ENCODE data around the gene EPHA7. TPM values are rescaled to one million over a fixed set of nuclear protein-coding genes. Genes with fewer than 3 reads are reported as not detected.

Gene EPHA7
- total RNA-seq, 2 donors from 2014 or later, result 2.5 to 5.5 TPM

- H3K9me3 ChIP-seq (ENCODE audit: control insufficient read depth, low read length), result no peaks in the 10 kb centered on the region
- Mint-ChIP-seq H3K27me3 (ENCODE audit: insufficient read depth) (peaks cover 49% of the 10 kb centered on the region), H3K36me3 (ENCODE audit: low read depth) (no peaks in the 10 kb centered on the region), H3K4me1 (peaks cover 16% of the 10 kb centered on the region), H3K9me3 (no peaks in the 10 kb centered on the region), H3K4me3 (peak overlapping the region; percentile 72), H3K27ac (no peak overlapping the region)
- peak overlapping the region; percentile 27 for H3K27ac ChIP-seq (ENCODE audit: low read depth, low read length)
- H3K36me3 ChIP-seq (ENCODE audit: control insufficient read depth, insufficient read depth, low read length), result no peaks in the 10 kb centered on the region
- peaks cover 37% of the 10 kb centered on the region for H3K27me3 ChIP-seq (ENCODE audit: control insufficient read depth, insufficient read depth, low read length, poor library complexity, severe bottlenecking)
- H3K4me3 ChIP-seq (ENCODE audit: low read length), result peak overlapping the region; percentile 96
- H3K9ac ChIP-seq (ENCODE audit: extremely low read depth, low read length, poor library complexity, severe bottlenecking), result no peak overlapping the region
- 0 to 3% methylated on average over 8 to 27 of the region's 27 CpGs for WGBS, 2 experiments (ENCODE audit: insufficient coverage in 1 of 2, insufficient read length in 1 of 2)
- DNase-seq, result peak; percentile 63
- peak; percentile 58 for TF ChIP-seq CTCF (conservative IDR thresholded peaks at IDR 0.05)
- H3K4me1 ChIP-seq (ENCODE audit: control insufficient read depth, insufficient read depth, low read length), result peaks cover 4% of the 10 kb centered on the region
Observed at GRCh38 chr6:93417421-93418013, 1.8 kb downstream of the EPHA7 start.

GRCh38 chr6:93416571-93417420, 2.6 kb downstream of the EPHA7 start:
- H3K36me3 ChIP-seq (ENCODE audit: control insufficient read depth, insufficient read depth, low read length), result no peaks in the 10 kb centered on the region
- no peak for TF ChIP-seq CTCF (conservative IDR thresholded peaks at IDR 0.05)
- DNase-seq, result peak; percentile 83
- Mint-ChIP-seq H3K9me3 (no peaks in the 10 kb centered on the region), H3K27ac (no peak overlapping the region), H3K27me3 (ENCODE audit: insufficient read depth) (peaks cover 47% of the 10 kb centered on the region), H3K36me3 (ENCODE audit: low read depth) (no peaks in the 10 kb centered on the region), H3K4me3 (peak overlapping the region; percentile 72), H3K4me1 (peaks cover 16% of the 10 kb centered on the region)
- peaks cover 31% of the 10 kb centered on the region for H3K27me3 ChIP-seq (ENCODE audit: control insufficient read depth, insufficient read depth, low read length, poor library complexity, severe bottlenecking)
- peaks cover 4% of the 10 kb centered on the region for H3K4me1 ChIP-seq (ENCODE audit: control insufficient read depth, insufficient read depth, low read length)
- WGBS, 2 experiments (ENCODE audit: insufficient coverage in 1 of 2, insufficient read length in 1 of 2), result 0% methylated on average over 16 to 77 of the region's 77 CpGs
- peak overlapping the region; percentile 27 for H3K27ac ChIP-seq (ENCODE audit: low read depth, low read length)
- H3K9ac ChIP-seq (ENCODE audit: extremely low read depth, low read length, poor library complexity, severe bottlenecking), result no peak overlapping the region
- no peaks in the 10 kb centered on the region for H3K9me3 ChIP-seq (ENCODE audit: control insufficient read depth, low read length)
- peak overlapping the region; percentile 96 for H3K4me3 ChIP-seq (ENCODE audit: low read length)

DNA sequence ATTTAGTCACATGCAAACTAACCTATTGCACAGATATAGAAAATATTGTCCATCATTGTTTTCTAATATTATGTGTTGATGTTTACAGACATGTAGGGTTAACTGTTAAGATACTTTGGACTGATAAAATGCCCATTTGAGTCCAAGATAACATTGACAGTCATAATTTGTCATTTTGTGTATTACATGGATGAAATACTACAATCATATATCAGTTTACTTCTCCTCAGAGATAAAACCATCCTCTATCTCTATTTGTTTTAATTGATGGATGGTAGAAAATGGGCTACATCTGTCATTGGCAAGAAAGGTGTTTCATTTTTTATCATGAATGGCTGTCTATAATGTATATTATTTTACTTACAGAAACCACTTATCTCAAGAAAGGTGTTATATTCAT, 6.2 kb downstream of the EPHA7 start:
- H3K4me3 Mint-ChIP-seq, result no peak overlapping the region
- H3K27ac ChIP-seq (ENCODE audit: low read depth, low read length), result no peak overlapping the region
- H3K9me3 Mint-ChIP-seq, result no peaks in the 10 kb centered on the region
- no peaks in the 10 kb centered on the region for H3K36me3 Mint-ChIP-seq (ENCODE audit: low read depth)
- H3K36me3 ChIP-seq (ENCODE audit: control insufficient read depth, insufficient read depth, low read length), result no peaks in the 10 kb centered on the region
- no peak overlapping the region for H3K4me3 ChIP-seq (ENCODE audit: low read length)
- H3K4me1 Mint-ChIP-seq, result peaks cover 16% of the 10 kb centered on the region
- peaks cover 4% of the 10 kb centered on the region for H3K4me1 ChIP-seq (ENCODE audit: control insufficient read depth, insufficient read depth, low read length)
- no peak for TF ChIP-seq CTCF (conservative IDR thresholded peaks at IDR 0.05)
- no peak overlapping the region for H3K27ac Mint-ChIP-seq
- H3K27me3 Mint-ChIP-seq (ENCODE audit: insufficient read depth), result peaks cover 31% of the 10 kb centered on the region
- DNase-seq, result no peak
- H3K9ac ChIP-seq (ENCODE audit: extremely low read depth, low read length, poor library complexity, severe bottlenecking), result no peak overlapping the region
- H3K9me3 ChIP-seq (ENCODE audit: control insufficient read depth, low read length), result no peaks in the 10 kb centered on the region
- peaks cover 15% of the 10 kb centered on the region for H3K27me3 ChIP-seq (ENCODE audit: control insufficient read depth, insufficient read depth, low read length, poor library complexity, severe bottlenecking)
